ENCODE data around the gene ATP7B. TPM values are rescaled to one million over a fixed set of nuclear protein-coding genes. Genes with fewer than 3 reads are reported as not detected.
"Not testable (repeated sequence)": the region's sequence is repeated elsewhere in the genome, so short reads cannot be mapped to it uniquely, and the experiment has no call there.

ATP7B gene
- total RNA-seq, 6 donors from 2014 or later: 3.5 to 27.2 (median 5.9) TPM

DNA sequence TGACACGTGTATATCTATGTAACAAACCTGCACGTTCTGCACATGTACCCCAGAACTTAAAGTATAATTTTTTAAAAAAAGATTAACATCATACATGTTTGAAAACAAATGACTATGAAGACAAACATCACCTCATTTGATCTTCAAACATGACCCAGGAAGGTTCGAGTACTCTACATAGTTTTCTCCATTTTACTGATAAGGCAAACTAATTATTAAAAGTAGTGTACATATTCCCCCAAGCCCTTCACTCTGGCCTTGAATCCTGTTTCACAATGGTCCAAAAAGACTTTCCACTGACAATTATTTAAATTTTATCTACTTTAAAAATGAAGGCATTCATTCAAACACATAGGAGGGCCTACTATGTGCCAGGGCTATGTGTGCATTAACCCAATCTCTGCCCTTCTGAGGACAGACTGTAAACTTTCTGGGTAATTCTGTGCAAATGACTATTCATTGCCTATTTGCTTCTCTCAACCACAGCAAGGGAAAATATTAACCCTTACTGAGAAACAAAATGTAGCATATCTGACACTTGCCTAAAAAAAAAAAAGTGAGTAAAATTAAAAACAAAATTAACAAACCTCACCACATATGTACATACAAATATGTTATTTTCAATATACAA is 22.1 kb downstream of the ATP7B start:
- ATAC-seq (ENCODE audit: low FRiP score in 2 of 2): no peak
- 78 to 79% methylated on average over 3 of the region's 3 CpGs for WGBS, 2 donors

DNA sequence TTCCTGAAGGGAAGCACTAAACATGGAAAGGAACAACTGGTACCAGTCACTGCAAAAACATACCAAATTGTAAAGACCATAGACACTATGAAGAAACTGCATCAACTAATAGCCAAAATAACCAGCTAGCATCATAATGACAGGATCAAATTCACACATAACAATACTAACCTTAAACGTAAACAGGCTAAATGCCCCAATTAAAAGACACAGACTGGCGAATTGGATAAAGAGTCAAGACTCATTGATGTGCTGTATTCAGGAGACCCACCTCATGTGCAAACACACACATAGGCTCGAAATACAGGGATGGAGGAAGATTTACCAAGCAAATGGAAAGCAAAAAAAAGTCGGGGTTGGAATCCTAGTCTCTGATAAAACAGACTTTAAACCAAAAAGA is 26.3 kb downstream of the ATP7B start:
- not testable (repeated sequence) for H3K27me3 ChIP-seq; H3K4me1 ChIP-seq; DNase-seq; H3K9me3 ChIP-seq; H3K36me3 ChIP-seq; ATAC-seq (ENCODE audit: low FRiP score in 2 of 2); H3K4me3 ChIP-seq; H3K27ac ChIP-seq
- WGBS, 2 donors: 92 to 95% methylated on average over 4 of the region's 4 CpGs

More for the DNA sequence above, 22.1 kb downstream of the ATP7B start:
- H3K27ac ChIP-seq: no peak overlapping the region
- H3K36me3 ChIP-seq: no peaks in the 10 kb centered on the region
- H3K9me3 ChIP-seq: peaks cover 0 to 4% (median 0%) of the 10 kb centered on the region in 4 donors
- DNase-seq: no peak
- TF ChIP-seq, protein P1, sequence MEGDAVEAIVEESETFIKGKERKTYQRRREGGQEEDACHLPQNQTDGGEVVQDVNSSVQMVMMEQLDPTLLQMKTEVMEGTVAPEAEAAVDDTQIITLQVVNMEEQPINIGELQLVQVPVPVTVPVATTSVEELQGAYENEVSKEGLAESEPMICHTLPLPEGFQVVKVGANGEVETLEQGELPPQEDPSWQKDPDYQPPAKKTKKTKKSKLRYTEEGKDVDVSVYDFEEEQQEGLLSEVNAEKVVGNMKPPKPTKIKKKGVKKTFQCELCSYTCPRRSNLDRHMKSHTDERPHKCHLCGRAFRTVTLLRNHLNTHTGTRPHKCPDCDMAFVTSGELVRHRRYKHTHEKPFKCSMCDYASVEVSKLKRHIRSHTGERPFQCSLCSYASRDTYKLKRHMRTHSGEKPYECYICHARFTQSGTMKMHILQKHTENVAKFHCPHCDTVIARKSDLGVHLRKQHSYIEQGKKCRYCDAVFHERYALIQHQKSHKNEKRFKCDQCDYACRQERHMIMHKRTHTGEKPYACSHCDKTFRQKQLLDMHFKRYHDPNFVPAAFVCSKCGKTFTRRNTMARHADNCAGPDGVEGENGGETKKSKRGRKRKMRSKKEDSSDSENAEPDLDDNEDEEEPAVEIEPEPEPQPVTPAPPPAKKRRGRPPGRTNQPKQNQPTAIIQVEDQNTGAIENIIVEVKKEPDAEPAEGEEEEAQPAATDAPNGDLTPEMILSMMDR (IDR thresholded peaks at IDR 0.05): no peak
- TF ChIP-seq POLR2AphosphoS5 (IDR thresholded peaks at IDR 0.05): no peak
- H3K27me3 ChIP-seq: no peaks in the 10 kb centered on the region
- H3K4me1 ChIP-seq: no peaks in the 10 kb centered on the region
- H3K4me3 ChIP-seq: no peak overlapping the region

DNA sequence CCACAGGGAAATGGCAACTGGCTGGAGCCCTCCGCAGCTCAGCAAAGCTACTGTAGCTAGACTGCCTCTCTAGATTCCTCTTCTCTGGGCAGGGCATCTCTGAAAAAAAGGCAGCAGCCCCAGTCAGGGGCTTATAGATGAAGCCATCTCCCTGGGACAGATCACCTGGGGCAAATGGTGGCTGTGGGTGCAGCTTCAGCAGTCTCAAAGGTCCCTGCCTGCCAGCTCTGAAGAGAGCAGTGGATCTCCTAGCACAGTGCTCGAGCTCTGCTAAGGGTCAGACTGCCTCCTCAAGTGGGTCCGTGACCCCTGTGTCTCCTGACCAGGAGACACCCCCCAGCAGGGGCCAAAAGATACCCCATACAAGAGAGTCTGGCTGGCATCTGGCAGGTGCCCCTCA is 28.0 kb downstream of the ATP7B start:
- H3K27me3 ChIP-seq; H3K4me3 ChIP-seq; H3K27ac ChIP-seq; H3K9me3 ChIP-seq; H3K4me1 ChIP-seq; ATAC-seq (ENCODE audit: low FRiP score in 2 of 2); DNase-seq; H3K36me3 ChIP-seq: not testable (repeated sequence)
- 94% methylated on average over 3 of the region's 3 CpGs; no CpG with 5 or more reads in 1 of the 2 donors for WGBS, 2 donors

DNA sequence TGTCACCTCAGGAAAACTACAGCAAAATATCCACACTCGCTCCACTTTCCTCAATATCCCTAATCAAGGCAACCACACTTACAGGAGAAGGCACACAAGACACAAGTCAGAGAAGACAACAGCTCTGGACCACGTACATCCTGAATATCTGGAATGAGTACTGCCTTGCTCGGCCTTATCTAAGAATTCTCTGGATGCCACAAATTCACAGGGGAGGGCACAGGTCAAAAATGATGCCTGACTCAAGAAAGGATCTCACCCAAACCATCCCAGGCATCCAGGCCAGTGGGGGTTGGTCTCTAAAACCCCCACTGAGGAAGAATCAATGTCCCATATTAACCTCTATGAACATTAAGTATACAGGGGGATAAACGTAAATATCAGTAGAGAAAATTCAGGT is 29.9 kb downstream of the ATP7B start:
- ATAC-seq (ENCODE audit: low FRiP score in 2 of 2): no peak
- TF ChIP-seq EP300 (IDR thresholded peaks at IDR 0.05): no peak
- TF ChIP-seq POLR2AphosphoS5 (IDR thresholded peaks at IDR 0.05): no peak
- Histone ChIP-seq H3K27me3 (no peaks in the 10 kb centered on the region), H3K4me1 (no peaks in the 10 kb centered on the region), H3K9me3 (no peaks in the 10 kb centered on the region), H3K27ac (no peak overlapping the region), H3K36me3 (no peaks in the 10 kb centered on the region), H3K4me3 (no peak overlapping the region)
- DNase-seq: no peak
- 85 to 96% methylated on average over 4 of the region's 4 CpGs for WGBS, 2 donors

DNA sequence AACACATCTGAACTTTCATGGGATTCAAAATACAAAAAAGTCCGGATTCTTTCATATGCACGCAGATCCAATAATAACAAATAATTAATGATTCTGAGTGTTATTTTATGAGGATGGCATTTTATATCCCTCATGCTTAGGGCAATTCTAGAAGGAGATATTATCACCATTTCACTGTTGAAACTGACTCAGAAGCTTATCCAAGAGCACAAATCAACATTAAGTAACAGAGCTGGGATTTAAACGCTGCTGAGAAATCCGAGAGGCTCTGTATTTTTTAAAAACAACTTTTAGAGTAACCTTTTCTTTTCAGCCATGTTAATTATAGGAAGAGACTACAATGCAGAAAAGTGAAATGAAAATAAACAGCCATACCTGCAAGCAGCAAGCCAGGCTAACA is 30.3 kb downstream of the ATP7B start:
- 67 to 79% methylated on average over 4 of the region's 4 CpGs for WGBS, 2 donors
- Histone ChIP-seq H3K9me3 (no peaks in the 10 kb centered on the region), H3K36me3 (no peaks in the 10 kb centered on the region), H3K4me1 (no peaks in the 10 kb centered on the region), H3K27ac (no peak overlapping the region), H3K4me3 (no peak overlapping the region), H3K27me3 (no peaks in the 10 kb centered on the region)
- DNase-seq (no peak), ATAC-seq (ENCODE audit: low FRiP score in 2 of 2) (no peak)
- no peak for TF ChIP-seq EP300 (IDR thresholded peaks at IDR 0.05)
- no peak for TF ChIP-seq POLR2A (IDR thresholded peaks at IDR 0.05)
- TF ChIP-seq POLR2AphosphoS5 (IDR thresholded peaks at IDR 0.05): no peak

DNA sequence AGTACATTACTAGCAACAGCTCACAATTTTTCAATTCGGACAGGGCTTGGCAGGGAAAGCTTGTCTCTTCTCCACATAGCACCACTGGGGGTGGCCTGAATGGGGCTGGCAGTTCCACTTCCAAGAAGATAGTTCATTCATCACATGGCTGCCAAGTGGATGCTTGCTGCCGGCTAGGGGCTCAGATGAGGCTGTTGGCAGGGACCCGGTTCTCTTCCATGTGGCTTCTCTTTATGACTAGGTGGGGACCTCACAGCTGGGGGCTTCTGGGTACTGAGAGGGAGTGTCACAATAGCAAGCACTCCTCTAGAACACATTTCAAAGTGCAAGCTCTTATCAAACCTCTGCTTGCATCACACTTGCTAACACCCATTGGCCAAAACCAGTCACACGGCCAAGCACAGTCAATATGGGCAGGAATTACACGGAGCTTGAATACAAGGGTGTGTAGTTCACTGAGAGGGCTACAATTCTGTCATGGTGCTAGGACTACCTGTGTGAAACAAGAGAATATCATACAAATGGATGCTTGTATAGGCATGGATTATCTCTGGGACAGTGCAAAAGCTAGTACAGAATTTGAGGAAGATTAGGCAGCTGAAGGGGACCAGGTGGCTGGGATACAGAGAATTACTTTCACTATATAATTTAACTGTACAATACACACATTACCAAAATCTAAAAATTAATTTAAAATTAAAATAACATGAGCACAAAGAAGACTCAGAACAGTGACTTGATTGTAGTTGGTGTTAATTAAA is 32.3 kb downstream of the ATP7B start:
- ATAC-seq (ENCODE audit: low FRiP score in 2 of 2) (peak in 1 of 2 donors; percentile 24), DNase-seq (no peak)
- Histone ChIP-seq H3K4me1 (no peaks in the 10 kb centered on the region), H3K27ac (no peak overlapping the region), H3K27me3 (no peaks in the 10 kb centered on the region), H3K9me3 (no peaks in the 10 kb centered on the region), H3K4me3 (no peak overlapping the region), H3K36me3 (no peaks in the 10 kb centered on the region)
- 47 to 73% methylated on average over 4 to 5 of the region's 5 CpGs for WGBS, 2 donors
- TF ChIP-seq POLR2AphosphoS5 (IDR thresholded peaks at IDR 0.05) (no peak), EP300 (IDR thresholded peaks at IDR 0.05) (no peak), POLR2A (IDR thresholded peaks at IDR 0.05) (no peak)
- TF ChIP-seq, protein P1 (IDR thresholded peaks at IDR 0.05): no peak

DNA sequence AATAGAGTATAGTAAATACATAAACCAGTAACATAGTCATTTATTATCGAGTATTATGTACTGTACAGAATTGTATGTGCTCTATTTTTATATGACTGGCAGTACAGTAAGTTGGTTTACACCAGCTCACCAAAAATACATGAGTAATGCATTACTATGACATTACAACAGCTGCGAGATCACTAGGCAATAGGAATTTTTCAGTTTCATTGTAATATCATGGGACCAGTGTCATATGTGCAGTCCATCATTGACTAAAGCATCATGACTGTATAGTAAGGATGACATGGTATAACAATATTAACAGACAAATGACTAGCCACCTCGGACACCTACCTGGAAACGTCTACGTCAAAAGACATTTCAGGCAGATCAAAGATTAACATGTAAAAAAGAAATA is 33.6 kb downstream of the ATP7B start:
- H3K4me1 ChIP-seq: no peaks in the 10 kb centered on the region
- H3K27ac ChIP-seq: no peak overlapping the region
- TF ChIP-seq POLR2A (IDR thresholded peaks at IDR 0.05) (no peak), POLR2AphosphoS5 (IDR thresholded peaks at IDR 0.05) (no peak), EP300 (IDR thresholded peaks at IDR 0.05) (no peak)
- TF ChIP-seq, protein P1 (IDR thresholded peaks at IDR 0.05): no peak
- no peaks in the 10 kb centered on the region for H3K27me3 ChIP-seq
- H3K4me3 ChIP-seq: no peak overlapping the region
- no peaks in the 10 kb centered on the region for H3K36me3 ChIP-seq
- no peaks in the 10 kb centered on the region for H3K9me3 ChIP-seq
- no peak for DNase-seq
- 95 to 97% methylated on average over 5 of the region's 5 CpGs for WGBS, 2 donors
- ATAC-seq (ENCODE audit: low FRiP score in 2 of 2): no peak
